ENCODE results near the gene FOXC2.
"Not testable (repeated sequence)": the region's sequence is repeated elsewhere in the genome, so short reads cannot be mapped to it uniquely, and the experiment has no call there.

FOXC2 gene

DNA sequence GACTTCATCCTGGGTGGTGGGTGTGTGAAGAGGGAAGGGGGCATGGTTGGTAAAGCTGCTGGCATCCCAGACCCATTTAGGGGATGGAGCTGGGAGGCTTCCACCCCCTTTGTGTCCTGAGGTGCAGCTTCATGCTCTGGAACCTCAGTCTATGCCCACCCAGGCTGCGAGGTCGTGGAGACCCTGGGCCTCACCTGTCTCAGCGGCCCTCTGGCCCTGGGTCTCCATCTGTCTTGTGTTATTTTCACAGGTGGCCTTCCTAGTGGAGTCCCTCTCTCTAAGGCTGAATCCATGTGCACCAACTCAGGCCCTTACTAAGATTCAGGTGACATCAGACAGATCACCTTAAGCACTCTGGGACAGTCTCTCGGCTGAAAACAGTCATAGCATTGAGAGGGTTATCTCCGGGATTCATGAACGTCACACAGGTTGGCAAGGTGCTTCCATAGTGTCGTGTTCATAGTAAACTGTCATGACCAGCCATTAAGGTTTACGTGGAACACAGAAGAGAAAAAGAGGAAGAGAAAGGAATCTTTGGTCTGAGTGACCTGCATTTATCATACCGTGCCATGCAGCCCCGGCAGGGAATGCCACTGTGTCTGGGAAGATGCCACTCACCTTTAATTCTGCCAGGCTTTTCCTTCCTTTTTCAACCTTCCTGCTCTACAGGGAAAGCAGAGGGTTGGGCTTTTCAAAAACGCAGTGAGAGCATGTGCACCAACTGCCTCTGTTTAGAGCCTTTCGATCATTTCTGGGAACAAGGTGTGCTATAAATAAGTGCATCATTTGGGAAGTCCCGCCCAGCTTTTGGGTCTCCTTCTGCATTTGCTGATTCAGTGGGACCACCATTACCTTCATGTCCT lies 7.2 kb downstream of the FOXC2 start:
- no peak for DNase-seq (ENCODE audit: low read depth)

DNA sequence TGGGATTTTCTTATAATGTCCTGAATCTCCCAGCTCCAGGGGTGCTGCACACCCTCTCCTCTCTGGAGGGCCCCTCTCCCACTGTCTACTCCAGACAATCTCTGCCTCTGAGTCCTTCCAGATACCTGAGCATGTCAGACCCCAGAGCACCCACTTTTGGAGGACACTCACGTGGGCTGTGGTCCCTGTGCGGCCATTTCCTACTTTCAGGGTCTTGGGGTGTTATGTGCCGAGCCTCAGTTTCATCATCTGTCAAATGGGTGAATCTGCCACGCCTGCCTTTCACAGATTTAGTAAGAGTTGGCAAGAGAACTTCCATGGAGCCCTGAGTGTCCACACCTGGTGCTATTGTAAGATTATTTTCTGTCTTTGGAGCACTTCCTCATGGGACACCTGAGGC lies 8.0 kb downstream of the FOXC2 start:
- no peak for DNase-seq (ENCODE audit: low read depth)

DNA sequence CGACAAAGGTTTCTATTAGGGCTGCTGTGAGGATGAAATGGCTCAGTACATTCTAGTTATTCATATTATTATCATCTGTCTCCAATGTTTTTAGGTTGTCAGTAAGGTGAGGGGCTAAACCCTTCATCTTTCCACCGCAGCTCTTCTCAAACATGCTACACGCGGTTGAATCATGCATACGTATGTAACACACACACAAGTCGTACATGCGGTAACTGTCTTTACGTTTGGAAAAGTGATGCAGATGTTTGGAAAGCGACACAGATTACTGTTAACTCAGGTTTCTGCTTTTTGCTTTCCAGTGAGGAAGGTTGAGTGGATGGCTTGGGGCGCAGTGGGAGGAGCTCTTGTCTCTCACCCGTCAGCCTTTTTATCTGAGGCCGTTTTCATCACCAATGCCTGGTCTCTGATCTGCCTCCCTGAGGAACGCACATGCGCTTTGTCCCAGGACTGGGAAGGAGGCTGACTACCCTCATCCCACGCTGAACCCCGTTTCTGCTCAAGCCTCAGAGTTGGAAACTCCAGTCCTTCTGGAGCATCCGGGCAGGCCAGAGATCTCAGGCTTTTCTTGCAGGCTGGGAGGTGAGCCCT lies 8.6 kb downstream of the FOXC2 start:
- DNase-seq (ENCODE audit: low read depth), result peak; percentile 66

DNA sequence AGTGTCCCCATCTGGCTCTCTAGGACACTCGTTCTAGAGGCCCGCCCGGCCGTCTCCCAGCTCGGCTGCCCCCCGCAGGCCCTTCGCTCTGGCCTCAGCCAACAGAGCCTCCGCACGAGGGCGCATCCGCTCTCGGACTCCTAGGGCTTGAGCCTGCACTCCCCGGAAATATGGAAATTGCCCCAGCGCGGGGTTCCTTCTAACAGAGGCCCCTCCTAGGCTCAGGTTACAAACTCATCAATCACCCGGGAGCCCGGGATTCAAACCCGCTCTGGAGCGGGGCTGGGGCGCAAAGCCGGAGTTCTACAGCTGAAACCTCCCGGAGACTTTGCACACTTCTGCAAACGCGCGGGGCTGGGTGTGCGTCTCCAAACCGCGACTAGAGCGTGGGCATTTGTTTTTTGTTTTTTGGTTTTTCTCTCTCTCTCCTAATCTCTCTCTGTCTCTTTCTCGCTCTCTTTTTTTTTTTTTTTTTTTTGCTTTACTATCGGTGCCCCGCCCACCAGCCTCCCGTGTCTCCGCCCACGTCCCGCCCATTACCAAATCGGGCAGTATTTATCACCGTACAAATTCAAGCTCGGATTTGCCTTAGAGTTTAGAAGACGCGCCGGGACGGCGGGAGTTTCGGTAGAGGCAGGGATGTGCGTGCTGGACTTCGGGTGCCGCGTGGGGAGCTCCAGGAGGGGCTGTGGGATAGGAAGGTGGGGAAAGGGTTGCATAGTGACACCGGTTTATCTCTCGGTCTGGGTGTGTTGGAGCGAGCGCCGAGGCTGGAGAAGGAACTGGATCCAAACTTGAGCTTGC lies 9.3 kb downstream of the FOXC2 start:
- DNase-seq (ENCODE audit: low read depth), result peak; percentile 97

DNA sequence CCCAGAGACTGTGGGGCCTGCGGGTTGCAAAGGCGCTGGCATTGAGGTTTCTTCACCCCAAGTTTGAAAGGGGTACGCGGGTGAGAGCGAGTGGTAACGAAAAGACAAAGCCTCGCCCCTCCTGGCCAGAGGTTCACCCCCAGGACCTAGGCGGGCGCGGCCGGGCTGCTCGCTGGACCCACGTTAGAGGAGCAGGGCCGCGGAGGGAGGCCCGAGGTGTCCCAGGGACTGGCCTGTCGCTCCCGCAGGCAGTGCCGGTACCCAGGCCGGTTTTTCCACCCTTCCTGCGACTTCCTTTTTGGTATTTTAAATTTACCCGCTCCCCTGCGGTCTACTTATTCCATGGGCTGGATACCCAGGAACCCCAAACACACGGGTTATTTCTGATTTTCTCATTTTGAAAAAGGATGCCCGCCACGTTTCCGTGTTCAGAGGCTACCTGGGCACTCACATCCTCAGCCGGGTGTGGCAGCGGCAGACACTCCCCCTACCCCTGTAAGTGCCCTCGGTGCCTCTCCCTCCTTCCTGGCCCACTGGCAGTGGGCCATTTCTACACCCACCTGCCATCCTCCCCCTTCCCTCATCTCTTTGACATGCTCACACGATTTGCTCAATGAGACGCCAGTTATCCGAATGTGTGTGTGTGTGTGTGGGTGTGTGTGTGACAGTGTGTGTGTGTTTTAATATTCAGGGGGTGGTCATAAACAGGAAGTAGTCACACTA lies 10.1 kb downstream of the FOXC2 start:
- DNase-seq (ENCODE audit: low read depth), result no peak

DNA sequence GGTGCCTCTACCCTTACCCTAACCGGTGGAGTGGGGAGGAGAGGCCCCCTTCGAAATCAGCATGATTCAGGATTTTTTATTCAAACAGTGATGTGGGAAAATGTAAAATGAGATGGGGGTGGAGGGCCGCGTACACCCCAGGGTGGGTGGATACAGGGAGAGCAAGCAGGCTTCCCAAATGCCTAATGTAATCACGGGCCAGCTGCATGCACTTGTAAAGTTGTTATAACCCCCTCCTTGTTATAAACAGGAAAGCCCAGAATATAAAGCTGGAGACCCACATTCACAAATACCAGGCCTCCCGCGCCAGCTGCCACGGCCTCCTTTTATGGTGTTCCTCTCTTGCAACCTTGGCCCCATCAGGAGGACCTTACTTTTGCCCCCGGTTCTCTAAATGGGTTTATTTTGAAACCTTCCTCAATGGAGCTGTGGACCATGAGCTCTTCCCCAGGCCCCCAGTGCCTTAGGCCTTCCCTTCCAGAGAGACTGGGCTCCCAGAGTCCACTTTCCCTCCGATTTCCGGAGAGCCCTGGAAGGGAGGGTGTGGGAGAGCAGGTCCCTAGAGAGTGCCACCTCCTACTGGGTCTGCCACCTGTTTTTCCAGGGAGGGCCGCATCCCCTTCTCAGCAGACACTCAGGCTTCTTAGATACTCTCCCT lies 10.8 kb downstream of the FOXC2 start:
- no peak for DNase-seq (ENCODE audit: low read depth)

DNA sequence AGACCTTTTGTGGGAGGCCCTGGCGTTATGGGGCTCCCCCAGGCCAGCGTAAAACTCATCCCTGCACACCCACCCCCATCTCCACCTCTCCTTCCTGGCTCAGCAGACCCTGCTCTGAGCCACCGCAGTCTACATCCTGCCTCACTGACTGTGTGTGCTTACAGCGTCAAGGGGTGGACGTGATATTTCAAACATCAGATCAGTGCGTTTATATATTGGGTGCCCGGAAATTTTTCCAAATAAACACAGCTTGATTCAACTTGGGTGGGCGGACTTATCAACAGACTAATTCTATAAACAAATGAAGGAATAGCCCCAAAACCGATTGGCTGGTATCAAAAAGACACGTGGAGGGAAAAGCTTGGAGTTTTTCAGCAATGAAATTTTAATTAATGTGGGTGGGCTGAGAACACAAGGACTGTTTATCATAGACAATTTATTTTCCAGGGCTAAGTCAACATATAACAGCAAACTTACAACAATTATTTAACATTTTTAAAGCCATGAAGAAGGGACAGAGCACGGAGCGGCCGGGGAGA lies 11.5 kb downstream of the FOXC2 start, which contains the start of gene FOXL1:
Gene FOXL1, plus strand, starts transcription at position 489 of the 539 bp plus-strand sequence. CDS start 175 bp downstream, outside the sequence.
- DNase-seq (ENCODE audit: low read depth), result peak; percentile 51

DNA sequence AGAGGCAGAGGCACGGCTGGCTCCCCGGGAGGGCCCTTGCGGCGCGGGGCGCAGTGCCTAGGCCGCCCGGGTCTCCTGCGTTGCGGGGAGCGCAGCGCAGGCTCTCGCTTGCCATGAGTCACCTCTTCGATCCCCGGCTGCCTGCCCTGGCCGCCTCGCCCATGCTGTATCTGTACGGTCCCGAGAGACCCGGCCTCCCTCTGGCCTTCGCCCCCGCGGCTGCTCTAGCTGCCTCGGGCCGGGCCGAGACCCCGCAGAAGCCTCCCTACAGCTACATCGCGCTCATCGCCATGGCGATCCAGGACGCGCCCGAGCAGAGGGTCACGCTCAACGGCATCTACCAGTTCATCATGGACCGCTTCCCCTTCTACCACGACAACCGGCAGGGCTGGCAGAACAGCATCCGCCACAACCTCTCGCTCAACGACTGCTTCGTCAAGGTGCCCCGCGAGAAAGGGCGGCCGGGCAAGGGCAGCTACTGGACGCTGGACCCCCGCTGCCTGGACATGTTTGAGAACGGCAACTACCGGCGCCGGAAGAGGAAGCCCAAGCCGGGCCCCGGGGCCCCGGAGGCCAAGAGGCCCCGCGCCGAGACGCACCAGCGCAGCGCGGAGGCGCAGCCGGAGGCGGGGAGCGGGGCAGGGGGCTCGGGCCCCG lies 12.1 kb downstream of the FOXC2 start:
- peak; percentile 54 for DNase-seq (ENCODE audit: low read depth)

DNA sequence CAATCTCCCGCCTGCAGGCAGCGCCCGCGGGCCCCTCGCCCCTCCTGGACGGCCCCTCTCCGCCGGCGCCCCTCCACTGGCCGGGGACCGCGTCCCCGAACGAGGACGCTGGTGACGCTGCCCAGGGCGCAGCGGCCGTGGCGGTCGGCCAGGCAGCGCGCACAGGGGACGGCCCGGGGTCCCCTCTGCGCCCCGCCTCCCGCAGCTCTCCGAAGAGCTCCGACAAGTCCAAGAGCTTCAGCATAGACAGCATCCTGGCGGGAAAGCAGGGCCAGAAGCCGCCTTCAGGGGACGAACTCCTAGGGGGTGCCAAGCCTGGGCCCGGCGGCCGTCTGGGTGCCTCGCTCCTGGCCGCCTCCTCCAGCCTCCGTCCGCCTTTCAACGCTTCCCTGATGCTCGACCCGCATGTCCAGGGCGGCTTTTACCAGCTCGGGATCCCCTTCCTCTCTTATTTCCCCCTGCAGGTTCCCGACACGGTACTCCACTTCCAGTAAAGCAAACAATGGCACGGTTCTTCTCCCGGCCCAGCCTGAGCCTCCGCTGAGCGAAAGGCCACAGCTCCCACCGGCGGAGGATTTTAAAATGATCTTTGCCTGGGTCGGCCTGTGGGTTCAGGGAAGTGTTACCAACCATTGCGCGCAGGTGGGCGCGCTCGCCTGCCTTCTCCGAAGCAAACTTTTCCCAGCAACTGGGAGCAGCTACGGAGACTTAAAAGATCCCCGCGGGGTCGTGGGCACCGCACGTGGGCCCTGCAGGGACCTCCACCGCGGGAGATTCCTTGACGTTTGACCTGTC lies 12.8 kb downstream of the FOXC2 start:
- peak; percentile 52 for DNase-seq (ENCODE audit: low read depth)

DNA sequence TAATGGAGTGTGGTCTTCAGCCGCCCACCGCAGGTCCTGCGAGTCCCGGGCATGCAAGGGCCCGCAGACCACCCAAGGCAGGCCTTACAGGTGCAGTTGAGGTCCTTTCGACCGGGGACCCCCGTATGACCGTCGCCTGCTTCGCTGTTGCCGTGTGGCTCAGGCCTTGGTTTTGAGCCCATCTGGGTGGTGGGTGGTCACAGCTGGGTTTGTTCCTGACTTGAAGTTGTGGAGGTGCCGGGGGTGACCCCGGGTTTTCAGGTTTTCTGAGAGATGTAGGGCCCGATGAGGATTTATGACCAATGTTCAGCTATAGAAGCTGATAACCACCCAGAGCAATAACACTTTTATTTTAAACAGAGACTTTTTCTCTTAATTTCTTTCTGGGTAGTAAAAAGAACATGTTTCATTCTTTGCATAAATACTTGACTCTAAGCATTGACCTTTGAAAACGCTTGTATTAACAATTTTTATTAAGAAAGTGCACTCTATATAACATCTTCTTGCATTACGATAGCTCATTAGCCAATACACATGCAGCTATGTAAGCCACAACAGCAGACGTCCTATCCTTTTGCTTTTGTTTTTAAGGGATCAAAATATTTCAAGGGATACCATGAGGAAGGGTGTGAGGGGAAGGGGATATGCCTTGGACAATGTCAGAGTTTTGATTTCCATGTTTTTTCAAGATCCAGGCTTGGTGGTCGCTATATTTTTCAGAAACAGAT lies 13.6 kb downstream of the FOXC2 start:
- peak; percentile 52 for DNase-seq (ENCODE audit: low read depth)

DNA sequence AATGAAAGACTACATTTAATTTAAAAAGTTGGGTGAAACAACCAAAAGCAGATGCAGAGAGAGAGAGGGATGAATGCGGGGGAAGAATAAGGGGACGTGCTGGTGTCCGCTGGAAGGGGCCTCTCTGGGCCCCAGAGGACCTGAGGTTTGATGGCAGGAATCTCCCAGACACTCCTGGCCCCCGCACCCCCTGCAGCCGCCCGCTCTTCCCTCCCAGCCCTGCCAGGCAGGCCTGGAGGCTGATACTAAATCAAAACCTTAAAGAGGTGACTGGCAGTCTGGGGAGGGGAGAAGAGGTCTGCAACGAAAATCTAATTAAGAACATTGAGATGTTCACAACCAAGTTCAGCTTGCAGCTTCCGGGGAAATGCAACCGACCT lies 14.2 kb downstream of the FOXC2 start:
- DNase-seq (ENCODE audit: low read depth), result no peak

DNA sequence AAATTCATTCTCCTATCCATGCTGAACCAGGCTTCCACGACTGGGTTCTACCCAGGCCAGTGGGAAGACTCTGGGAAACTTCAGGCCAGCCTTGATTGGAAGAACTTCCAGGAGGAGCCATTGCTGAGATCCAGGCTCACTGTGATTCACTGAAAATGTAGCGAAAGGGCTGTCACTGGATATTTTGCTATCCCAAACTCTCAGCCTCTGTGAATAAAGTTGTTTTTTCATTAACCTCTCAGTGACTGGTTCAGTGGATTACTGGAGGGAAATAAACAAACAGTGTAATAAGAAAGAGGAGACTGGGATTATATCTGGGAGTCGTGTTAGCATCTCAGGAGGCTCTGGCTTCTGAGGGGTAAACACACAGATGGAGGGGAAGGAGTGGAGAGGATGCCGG lies 14.8 kb downstream of the FOXC2 start:
- no peak for DNase-seq (ENCODE audit: low read depth)

DNA sequence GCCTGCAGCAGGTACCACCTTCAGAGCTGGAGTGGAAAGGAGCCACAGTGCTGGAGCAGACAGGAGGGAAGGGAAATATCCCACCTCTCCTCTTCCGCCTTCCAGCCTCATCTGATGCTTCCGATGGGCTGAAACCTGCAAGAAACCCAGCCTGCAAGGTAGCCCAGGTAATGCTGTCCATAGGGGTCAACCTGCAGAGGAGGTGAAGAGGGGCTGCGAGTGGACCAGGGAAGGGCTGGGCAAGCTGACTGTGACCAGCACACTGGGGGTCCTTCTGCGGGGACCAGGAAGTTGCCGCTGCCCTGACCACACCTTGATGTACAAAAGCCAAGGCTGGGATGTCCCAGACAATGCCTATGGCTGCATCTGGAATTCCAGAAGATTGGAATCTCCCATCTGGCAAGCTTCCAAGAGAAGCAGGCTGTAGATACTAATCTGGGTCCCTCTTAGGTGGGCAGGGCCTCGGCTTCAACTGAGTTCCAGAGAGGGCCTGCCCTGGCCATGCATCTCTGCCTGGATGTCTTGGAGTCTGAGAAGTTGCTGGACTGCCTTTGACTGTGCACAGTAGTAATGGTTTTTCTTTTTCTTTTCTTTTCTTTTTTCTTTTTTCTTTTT lies 17.5 kb downstream of the FOXC2 start:
- DNase-seq (ENCODE audit: low read depth), result no peak

DNA sequence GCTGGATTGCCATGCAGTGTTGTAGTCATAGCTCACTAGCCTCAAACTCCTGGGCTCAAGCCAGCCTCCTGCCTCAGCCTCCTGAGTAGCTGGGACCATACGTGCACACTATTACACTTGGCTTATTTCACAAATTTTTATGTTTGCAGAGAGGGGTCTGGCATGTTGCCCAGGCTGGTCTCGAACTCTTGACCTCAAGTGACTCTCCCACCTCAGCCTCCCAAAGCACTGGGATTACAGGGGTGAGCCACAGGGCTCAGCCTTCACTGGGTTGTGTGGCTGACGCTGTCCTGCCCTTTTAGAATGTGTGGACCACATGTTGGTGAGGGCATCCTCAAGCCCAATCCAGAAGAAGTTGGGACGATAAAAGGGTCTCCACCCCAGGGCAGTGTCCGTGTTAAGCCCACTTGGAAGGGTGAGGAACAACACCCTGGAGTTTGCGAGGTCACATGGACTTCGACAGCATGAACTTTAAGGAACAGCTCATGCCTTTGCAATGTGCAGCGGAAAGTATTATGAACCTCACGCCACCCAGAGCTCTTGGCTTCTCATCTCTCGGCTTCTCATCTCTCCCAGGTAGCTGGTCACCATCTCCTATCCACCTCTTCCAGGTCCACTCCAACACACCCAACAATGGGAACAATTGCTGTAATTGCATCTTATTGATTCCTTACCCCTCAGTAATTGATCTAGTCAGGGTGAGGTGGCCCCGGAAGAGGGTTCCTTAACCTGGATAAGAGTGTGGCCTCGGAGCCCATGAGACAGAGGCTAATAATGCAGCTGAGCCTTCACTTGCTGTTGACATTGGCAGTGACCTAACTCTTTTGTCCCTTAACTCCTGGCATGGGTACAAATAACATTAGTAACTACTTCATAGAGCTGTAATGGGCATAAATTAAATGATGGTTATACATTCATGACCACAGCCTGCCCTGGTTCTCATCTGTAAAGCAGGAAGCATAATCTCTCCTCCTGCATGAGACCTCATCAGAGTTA lies 18.4 kb downstream of the FOXC2 start:
- no peak for DNase-seq (ENCODE audit: low read depth)

DNA sequence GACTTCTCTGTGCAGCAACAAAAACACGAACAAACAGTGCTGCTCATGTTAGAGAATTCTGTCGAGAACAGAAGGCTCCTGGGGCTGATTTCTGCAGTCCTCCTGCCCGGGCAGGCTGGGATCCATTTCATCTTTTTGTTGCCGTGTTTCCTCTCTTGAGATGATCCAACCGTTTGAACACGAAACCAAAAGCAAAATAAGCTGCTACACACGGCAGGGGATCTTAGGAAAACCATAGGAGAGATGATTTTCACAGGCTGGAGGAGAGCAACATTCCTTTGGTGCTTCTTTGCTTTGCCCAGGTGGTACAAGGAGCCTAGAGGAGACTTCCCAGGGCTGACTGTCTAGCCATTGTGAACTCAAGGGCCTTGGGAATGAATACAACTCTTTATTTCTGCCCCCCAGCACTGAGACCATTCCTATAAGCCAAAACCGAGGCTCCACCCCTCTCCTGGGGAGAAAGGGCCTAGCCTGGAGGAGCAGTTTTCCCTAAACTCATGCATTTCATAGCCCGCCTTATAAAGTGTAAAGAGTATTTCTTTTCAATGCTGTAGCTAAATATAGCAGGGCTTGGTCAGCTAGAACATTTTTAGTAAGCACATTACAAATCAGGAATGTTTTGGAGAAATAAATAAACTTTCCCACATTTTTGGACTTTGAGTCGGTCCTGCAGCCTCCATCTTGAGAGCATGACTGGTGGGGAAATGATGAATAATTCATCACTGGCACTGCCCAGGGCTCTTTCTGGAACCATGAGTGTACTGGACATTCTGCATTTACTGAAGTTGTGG lies 19.4 kb downstream of the FOXC2 start:
- no peak for DNase-seq (ENCODE audit: low read depth)

DNA sequence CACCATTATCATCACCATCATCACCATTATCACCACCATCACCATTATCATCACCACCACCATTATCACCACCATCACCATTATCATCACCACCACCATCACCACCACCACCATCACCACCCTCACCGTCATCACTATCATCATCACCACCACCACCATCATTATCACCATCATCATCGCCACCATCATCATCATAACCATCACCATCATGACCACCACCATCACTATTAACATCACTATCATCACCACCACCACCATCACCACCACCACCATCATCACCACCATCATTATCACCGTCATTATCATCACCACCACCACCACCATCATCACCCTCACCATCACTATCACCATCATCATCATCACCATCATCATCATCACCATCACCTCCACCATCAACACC lies 20.9 kb downstream of the FOXC2 start:
- no peak for DNase-seq (ENCODE audit: low read depth)

DNA sequence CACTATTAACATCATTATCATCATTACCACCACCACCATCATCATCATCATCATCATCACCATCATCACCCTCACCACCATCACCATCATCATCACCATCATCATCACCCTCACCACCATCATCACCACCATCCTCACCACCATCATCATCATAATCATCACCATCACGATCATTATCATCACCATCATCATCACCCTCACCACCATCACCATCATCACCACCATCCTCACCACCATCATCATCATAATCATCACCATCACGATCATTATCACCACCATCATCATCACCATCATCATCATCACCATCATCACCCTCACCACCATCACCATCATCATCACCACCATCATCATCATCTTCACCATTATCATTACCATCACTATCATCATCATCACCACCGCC lies 21.3 kb downstream of the FOXC2 start:
- DNase-seq (ENCODE audit: low read depth), result not testable (repeated sequence)
